SK-N-SH (cell line): ENCODE data around the gene TRIM38. TPM values are rescaled to one million over a fixed set of nuclear protein-coding genes. Genes with fewer than 3 reads are reported as not detected.

Experiments used
- CTCF ChIA-PET: fragments of 300-600, 350-600 bp; formaldehyde crosslinking; extraction: SDS; loops from one replicate; lab custom pipeline; 2021; lab: Yijun Ruan, JAX
- POLR2A ChIA-PET: fragments of 350-600 bp; sonication (Branson Sonifier 250); formaldehyde crosslinking; extraction: SDS; loops from one replicate; lab custom pipeline; 2020; ENCODE audit warnings: antibody characterized with exemption, inconsistent platforms; lab: Yijun Ruan, JAX
- DNase-seq: peaks from one replicate; pipeline ENCODE4 v3.0.0; 2012
- H2AFZ ChIP-seq: fragments of 200-600 bp; sonication (generic); 2 replicates; pipeline ENCODE4 v1.8.1; 2016; ENCODE audit warnings: antibody characterized with exemption, mild to moderate bottlenecking, low read depth
- H3F3A ChIP-seq: fragments of 200-600 bp; sonication (generic); replicated peaks from 2 replicates; pipeline ENCODE3; 2016; ENCODE audit warnings: antibody characterized with exemption, mild to moderate bottlenecking; ENCODE audit not compliant: insufficient read depth
- H3K27ac ChIP-seq, 2 experiments: fragments of 200-500 bp in 1 of 2; fragments of 200-600 bp in 1 of 2; sonication (Bioruptor generic) in 1 of 2; sonication (generic), shearing (Covaris generic) in 1 of 2; 2 replicates each; pipeline versions ENCODE4 v1.5.1 to v1.6.1; 2014 to 2016; ENCODE audit warnings: low read depth in 2 of 2, inconsistent platforms in 1 of 2, low read length in 1 of 2, mild to moderate bottlenecking in 1 of 2, mixed read lengths in 1 of 2
- H3K27me3 ChIP-seq: fragments of 200-600 bp; sonication (generic), shearing (Covaris generic); 2 replicates; pipeline ENCODE4 v1.6.1; 2016; ENCODE audit warnings: mixed run types; ENCODE audit not compliant: insufficient read depth
- H3K36me3 ChIP-seq, 2 experiments: fragments of 200-500 bp in 1 of 2; fragments of 200-600 bp in 1 of 2; sonication (Bioruptor generic) in 1 of 2; sonication (generic) in 1 of 2; replicated peaks in 1 of 2; 2 replicates each; pipeline versions ENCODE3 to v1.5.1; 2014 to 2016; ENCODE audit warnings: low read length in 1 of 2, mild to moderate bottlenecking in 1 of 2; ENCODE audit not compliant: insufficient read depth in 2 of 2, control insufficient read depth in 1 of 2
- H3K4me1 ChIP-seq, 2 experiments: fragments of 200-500 bp in 1 of 2; fragments of 200-600 bp in 1 of 2; sonication (Bioruptor generic) in 1 of 2; sonication (generic), shearing (Covaris generic) in 1 of 2; 2 replicates each; pipeline versions ENCODE4 v1.5.1 to v1.6.1; 2014 to 2016; ENCODE audit warnings: low read depth in 1 of 2, low read length in 1 of 2, mixed run types in 1 of 2; ENCODE audit not compliant: insufficient read depth in 2 of 2, control insufficient read depth in 1 of 2
- H3K4me2 ChIP-seq: fragments of 200-600 bp; sonication (generic), shearing (Covaris generic); 2 replicates; pipeline ENCODE4 v1.6.1; 2017; ENCODE audit warnings: mixed run types
- H3K4me3 ChIP-seq, 2 experiments: fragments of 200-500 bp in 1 of 2; fragments of 200-600 bp in 1 of 2; sonication (Bioruptor generic) in 1 of 2; sonication (generic), shearing (Covaris generic) in 1 of 2; 2 replicates each; pipeline versions ENCODE4 v1.5.1 to v1.8.1; 2014 to 2016; ENCODE audit warnings: low read depth in 2 of 2, inconsistent platforms in 1 of 2, low read length in 1 of 2, mild to moderate bottlenecking in 1 of 2, mixed read lengths in 1 of 2, moderate library complexity in 1 of 2
- H3K79me2 ChIP-seq: fragments of 200-600 bp; sonication (generic); 2 replicates; pipeline ENCODE4 v1.8.1; 2017; ENCODE audit warnings: mild to moderate bottlenecking; ENCODE audit not compliant: insufficient read depth
- H3K9ac ChIP-seq: fragments of 200-600 bp; sonication (generic); 2 replicates; pipeline ENCODE4 v1.6.1; 2017; ENCODE audit warnings: mixed run types
- H3K9me2 ChIP-seq: fragments of 200-600 bp; sonication (generic); 2 replicates; pipeline ENCODE4 v1.6.1; 2017; ENCODE audit warnings: mixed run types
- H3K9me3 ChIP-seq: fragments of 200-600 bp; sonication (generic); 2 replicates; pipeline ENCODE4 v1.6.1; 2017; ENCODE audit warnings: mixed run types, mild to moderate bottlenecking, moderate library complexity
- H4K20me1 ChIP-seq: fragments of 200-600 bp; sonication (generic); 2 replicates; pipeline ENCODE4 v1.6.1; 2017; ENCODE audit warnings: mild to moderate bottlenecking, mixed run types; ENCODE audit not compliant: insufficient read depth
- CHD2 ChIP-seq: fragments of 150-350 bp; IDR thresholded peaks from 2 replicates; pipeline ENCODE4 v1.6.1; 2018; ENCODE audit warnings: low read length; ENCODE audit not compliant: partially characterized antibody
- ELF1 ChIP-seq: IDR thresholded peaks from 2 replicates; pipeline ENCODE4 v1.4.0; 2012
- EP300 ChIP-seq, 2 experiments: IDR thresholded peaks; 2 replicates each; pipeline versions ENCODE4 v1.4.0 to v1.6.1; 2012; ENCODE audit warnings: borderline replicate concordance in 1 of 2, low read depth in 1 of 2, low read length in 1 of 2
- EZH2phosphoT487 ChIP-seq: fragments of 200-600 bp; sonication (generic); IDR thresholded peaks from 2 replicates; pipeline ENCODE4 v1.6.1; 2017; ENCODE audit warnings: low read depth, mixed run types, mild to moderate bottlenecking, antibody characterized with exemption, moderate library complexity, borderline replicate concordance
- FOXJ3 ChIP-seq: sonication (generic); formaldehyde crosslinking; IDR thresholded peaks from 2 replicates; pipeline ENCODE4 v1.5.1; 2020; ENCODE audit warnings: mild to moderate bottlenecking, missing genetic modification reagents
- JUND ChIP-seq: IDR thresholded peaks from 2 replicates; pipeline ENCODE4 v1.4.0; 2012
- MAX ChIP-seq: IDR thresholded peaks from 2 replicates; pipeline ENCODE4 v1.4.0; 2012; ENCODE audit warnings: low read depth
- MEF2A ChIP-seq: IDR thresholded peaks from 2 replicates; pipeline ENCODE4 v1.4.0; 2012; ENCODE audit warnings: low read depth, borderline replicate concordance
- MXI1 ChIP-seq: IDR thresholded peaks from 2 replicates; pipeline ENCODE4 v1.6.1; 2012; ENCODE audit warnings: mild to moderate bottlenecking, low read depth, low read length, improper control_type of control experiment
- NRF1 ChIP-seq: IDR thresholded peaks from 2 replicates; pipeline ENCODE4 v1.6.1; 2012; ENCODE audit warnings: low read depth, mild to moderate bottlenecking, low read length
- RAD21 ChIP-seq: IDR thresholded peaks from 2 replicates; pipeline ENCODE4 v1.6.1; 2012; ENCODE audit warnings: mild to moderate bottlenecking, low read length
- RCOR1 ChIP-seq: fragments of 150-350 bp; IDR thresholded peaks from 2 replicates; pipeline ENCODE4 v1.6.1; 2017; ENCODE audit warnings: antibody characterized with exemption, low read length
- REST ChIP-seq: IDR thresholded peaks from 2 replicates; pipeline ENCODE4 v1.6.1; 2012; ENCODE audit warnings: mild to moderate bottlenecking, low read depth, low read length, moderate library complexity
- RXRA ChIP-seq: IDR thresholded peaks from 2 replicates; pipeline ENCODE4 v1.4.0; 2012; ENCODE audit warnings: low read depth, mild to moderate bottlenecking, borderline replicate concordance
- TCF12 ChIP-seq: IDR thresholded peaks from 2 replicates; pipeline ENCODE4 v1.4.0; 2012
- TEAD4 ChIP-seq: IDR thresholded peaks from 2 replicates; pipeline ENCODE4 v1.4.0; 2012; ENCODE audit warnings: mild to moderate bottlenecking, borderline replicate concordance; ENCODE audit not compliant: insufficient read depth
- USF1 ChIP-seq: IDR thresholded peaks from 2 replicates; pipeline ENCODE4 v1.4.0; 2012; ENCODE audit warnings: low read depth, borderline replicate concordance
- YY1 ChIP-seq: IDR thresholded peaks from 2 replicates; pipeline ENCODE4 v1.4.0; 2012; ENCODE audit warnings: low read depth, mild to moderate bottlenecking
- WGBS: methylation state at CpG from one replicate; pipeline ENCODE4 v1.1.6; 2017; ENCODE audit warnings: low lambda C conversion rate; 5-methylcytosine and 5-hydroxymethylcytosine counted together
- polyA plus RNA-seq, 3 experiments: library from polyadenylated mRNA; depleted of rRNA; stranded (reverse); fragments of >200 nt; gene quantifications; 2 replicates each; pipeline ENCODE4 v1.2.3, GENCODE V29; 2012

The TRIM38 gene
- polyA plus RNA-seq, 1 of the 3 experiments (the other 2 are of a cell fraction), result 0.62 TPM

GRCh38 chr6:25973923-25974555 lies 11.4 kb downstream of the TRIM38 start:
- H3K36me3 ChIP-seq, result peaks cover 3 to 17% of the 10 kb centered on the region in 2 experiments
- H3F3A ChIP-seq, result no peaks in the 10 kb centered on the region
- no peak overlapping the region for H3K4me3 ChIP-seq
- no peak overlapping the region for H3K9ac ChIP-seq
- ChIA-PET CTCF (interaction anchor here (1.7 to 2.4 kb wide), 2 partner anchors 12 to 18 kb away, joined by 5 to 14 read pairs; no protein-coding TSS in a partner anchor), POLR2A (no interaction called here)
- no peaks in the 10 kb centered on the region for H3K79me2 ChIP-seq
- H3K4me2 ChIP-seq, result no peak overlapping the region
- WGBS, result 74% methylated on average over 2 of the region's 2 CpGs
- TF ChIP-seq FOXJ3 (CRISPR knock-in tag) (no peak), USF1 (no peak), CHD2 (no peak), EZH2phosphoT487 (no peak), EP300 (IDR thresholded peaks at IDR 0.05; ENCODE audit: borderline replicate concordance in 1 of 2, low read depth in 1 of 2, low read length in 1 of 2) (no peak), TCF12 (no peak), JUND (no peak), TEAD4 (no peak), MXI1 (no peak), MAX (no peak)
- no peak overlapping the region for H3K27ac ChIP-seq
- no peak overlapping the region for H2AFZ ChIP-seq
- DNase-seq, result no peak
- H3K9me2 ChIP-seq, result no peaks in the 10 kb centered on the region
- H3K9me3 ChIP-seq, result no peaks in the 10 kb centered on the region
- H3K27me3 ChIP-seq, result no peaks in the 10 kb centered on the region
- H4K20me1 ChIP-seq, result no peaks in the 10 kb centered on the region
- H3K4me1 ChIP-seq, result peaks cover 0 to 16% of the 10 kb centered on the region in 2 experiments; a peak in 2 of 4 replicates

GRCh38 chr6:25975923-25976560 lies 13.4 kb downstream of the TRIM38 start:
- Histone ChIP-seq H3F3A (no peaks in the 10 kb centered on the region), H3K4me3 (no peak overlapping the region), H3K9me2 (no peaks in the 10 kb centered on the region), H3K4me1 (peaks cover 0 to 8% of the 10 kb centered on the region in 2 experiments; a peak in 1 of 4 replicates), H3K4me2 (no peak overlapping the region)
- POLR2A ChIA-PET, result no interaction called here
- TF ChIP-seq MAX, result no peak
- no peak for TF ChIP-seq EZH2phosphoT487
- no peak for TF ChIP-seq CHD2
- TF ChIP-seq RCOR1, result no peak
- no peak for TF ChIP-seq RXRA
- TF ChIP-seq RAD21, result no peak
- TF ChIP-seq REST, result no peak
- TF ChIP-seq TCF12, result no peak
- no peak for TF ChIP-seq ELF1
- no peak for TF ChIP-seq TEAD4
- TF ChIP-seq YY1, result no peak
- TF ChIP-seq NRF1, result no peak
- TF ChIP-seq MEF2A, result no peak
- TF ChIP-seq, all 33 proteins: peak for 0
- Histone ChIP-seq H3K36me3 (peaks cover 3 to 12% of the 10 kb centered on the region in 2 experiments), H3K27me3 (no peaks in the 10 kb centered on the region), H4K20me1 (no peaks in the 10 kb centered on the region), H3K79me2 (no peaks in the 10 kb centered on the region), H3K9me3 (no peaks in the 10 kb centered on the region), H3K27ac (no peak overlapping the region), H2AFZ (no peak overlapping the region), H3K9ac (no peak overlapping the region)
- CTCF ChIA-PET, result no interaction called here
- 77% methylated on average over 5 of the region's 5 CpGs for whole genome bisulfite sequencing
- DNase-seq, result no peak
